Left colon (tissue), 2 donors: Measurements from ENCODE around the gene CACNA1E. TPM values are rescaled to one million over a fixed set of nuclear protein-coding genes. Genes with fewer than 3 reads are reported as not detected.
"Not testable (repeated sequence)": the region's sequence is repeated elsewhere in the genome, so short reads cannot be mapped to it uniquely, and the experiment has no call there.

ENCODE experiments used
- ATAC-seq: fragments of 200-7000 bp; cut with Tn5 transposase; one replicate; pipeline ENCODE4 v1.9.1; 2020; ENCODE audit warnings: mild to moderate bottlenecking, moderate library complexity
- DNase-seq, 2 donors: peaks; one replicate each; pipeline ENCODE4 v3.0.0-alpha.2; 2020
- intact Hi-C, 2 donors: fragments of 100-400 bp; cut with DNase I in 1 of 2; cut with micrococcal nuclease in 1 of 2; formaldehyde crosslinking; loops; one replicate each; pipeline versions ENCODE4 v1.11.2 to v1.14.0; 2022; cut with DNase I, micrococcal nuclease
- total RNA-seq, 2 donors: library from RNA; stranded (reverse); fragmentation: NEBNext Ultra II Directional; extraction: Animal tissue kit (Norgen Biotek cat#: 25700); gene quantifications; one replicate each; pipeline ENCODE4 v1.2.1, GENCODE V29; 2021
- donor health status: DM: no; HTN: no; CAD: no.
- donor health status: DM: yes; HTN: yes; CAD: no.

CACNA1E gene
- total RNA-seq, 2 donors from 2014 or later = 0.18 to 0.25 TPM

- DNase-seq = no peak
- ATAC-seq = no peak
- intact Hi-C loops = no loop called here
Observed at GRCh38 chr1:181812208-181812607, 328.9 kb downstream of the CACNA1E start.

GRCh38 chr1:181813266-181813665 is 329.9 kb downstream of the CACNA1E start:
- DNase-seq = no peak
- no peak for ATAC-seq
- intact Hi-C loops = no loop called here

GRCh38 chr1:181816608-181817007 is 333.3 kb downstream of the CACNA1E start:
- intact Hi-C loops = no loop called here
- no peak for ATAC-seq
- DNase-seq = no peak

GRCh38 chr1:181817091-181817490 is 333.8 kb downstream of the CACNA1E start:
- intact Hi-C loops = no loop called here
- ATAC-seq = no peak
- DNase-seq = no peak

GRCh38 chr1:181818459-181818858 is 335.1 kb downstream of the CACNA1E start:
- ATAC-seq (no peak), DNase-seq (no peak)
- intact Hi-C loops = no loop called here

- ATAC-seq (no peak), DNase-seq (no peak)
- intact Hi-C loops = no loop called here
Observed at GRCh38 chr1:181818943-181819342, 335.6 kb downstream of the CACNA1E start.

GRCh38 chr1:181821701-181822100 is 338.4 kb downstream of the CACNA1E start:
- ATAC-seq = no peak
- no peak for DNase-seq
- intact Hi-C loops = no loop called here

- ATAC-seq, intact Hi-C loops, DNase-seq: not testable (repeated sequence)
Observed at GRCh38 chr1:181832173-181832880, 349.0 kb downstream of the CACNA1E start.

- DNase-seq (no peak), ATAC-seq (no peak)
- intact Hi-C loops = no loop called here
Observed at GRCh38 chr1:181846001-181846645, 362.8 kb downstream of the CACNA1E start.

- DNase-seq (no peak), ATAC-seq (no peak)
- intact Hi-C loops = no loop called here
Observed at GRCh38 chr1:181846681-181847080, 363.4 kb downstream of the CACNA1E start.

- no peak for ATAC-seq
- DNase-seq = no peak
- intact Hi-C loops = no loop called here
Observed at GRCh38 chr1:181849071-181849470, 365.8 kb downstream of the CACNA1E start.

- ATAC-seq, intact Hi-C loops, DNase-seq: not testable (repeated sequence)
Observed at GRCh38 chr1:181854212-181854611, 370.9 kb downstream of the CACNA1E start.

GRCh38 chr1:181855380-181855779 is 372.1 kb downstream of the CACNA1E start:
- ATAC-seq (no peak), DNase-seq (no peak)
- intact Hi-C loops = no loop called here
